HT-29 (cell line): ENCODE results near the gene MAP4K5. TPM values are rescaled to one million over a fixed set of nuclear protein-coding genes. Genes with fewer than 3 reads are reported as not detected.

Experiments
- DNase-seq: peaks from one replicate; pipeline ENCODE4 v3.0.0-alpha.2; 2015; ENCODE audit warnings: low spot score
- total RNA-seq: library from RNA; depleted of rRNA; stranded (reverse); fragments of >200 nt; shearing (Covaris generic); gene quantifications from 2 replicates; pipeline ENCODE4 v1.2.3, GENCODE V29; 2014

Gene MAP4K5
- total RNA-seq, 1 experiment from 2014 or later: 34.1 TPM

- no peak for DNase-seq
These were observed 54.6 kb downstream of the MAP4K5 start for GRCh38 chr14:50477760-50478159.

GRCh38 chr14:50476134-50476533 is 56.2 kb downstream of the MAP4K5 start:
- no peak for DNase-seq

- DNase-seq: no peak
These were observed 56.9 kb downstream of the MAP4K5 start for GRCh38 chr14:50475460-50475859.

- no peak for DNase-seq
These were observed 60.4 kb downstream of the MAP4K5 start for GRCh38 chr14:50471838-50472465.

GRCh38 chr14:50469982-50470381 is 62.4 kb downstream of the MAP4K5 start:
- no peak for DNase-seq

GRCh38 chr14:50462111-50462510 is 70.3 kb downstream of the MAP4K5 start:
- no peak for DNase-seq

- no peak for DNase-seq
These were observed 78.5 kb downstream of the MAP4K5 start for GRCh38 chr14:50453869-50454268.

- no peak for DNase-seq
These were observed 79.2 kb downstream of the MAP4K5 start for GRCh38 chr14:50452979-50453705.

GRCh38 chr14:50452296-50452695 is 80.1 kb downstream of the MAP4K5 start:
- no peak for DNase-seq

GRCh38 chr14:50451854-50452253 is 80.5 kb downstream of the MAP4K5 start:
- DNase-seq: no peak

GRCh38 chr14:50447461-50447860 is 84.9 kb downstream of the MAP4K5 start:
- peak; percentile 2 for DNase-seq

- no peak for DNase-seq
These were observed 97.8 kb downstream of the MAP4K5 start for GRCh38 chr14:50434528-50434927.

GRCh38 chr14:50432131-50432530 is 100.2 kb downstream of the MAP4K5 start:
- DNase-seq: no peak

- no peak for DNase-seq
These were observed 106.6 kb downstream of the MAP4K5 start for GRCh38 chr14:50425816-50426215.

GRCh38 chr14:50425105-50425504 is 107.3 kb downstream of the MAP4K5 start:
- DNase-seq: no peak

- DNase-seq: no peak
These were observed 108.8 kb downstream of the MAP4K5 start for GRCh38 chr14:50423529-50423928.

- DNase-seq: no peak
These were observed 110.9 kb downstream of the MAP4K5 start for GRCh38 chr14:50421499-50421898.

GRCh38 chr14:50417853-50418252 is 114.5 kb downstream of the MAP4K5 start:
- no peak for DNase-seq

- no peak for DNase-seq
These were observed 121.4 kb downstream of the MAP4K5 start for GRCh38 chr14:50410921-50411320.

GRCh38 chr14:50410071-50410470 is 122.3 kb downstream of the MAP4K5 start:
- no peak for DNase-seq

GRCh38 chr14:50407111-50407812 is 125.1 kb downstream of the MAP4K5 start:
- DNase-seq: no peak

GRCh38 chr14:50403419-50403818 is 128.9 kb downstream of the MAP4K5 start:
- no peak for DNase-seq

GRCh38 chr14:50402965-50403364 is 129.4 kb downstream of the MAP4K5 start:
- DNase-seq: no peak
